NOMO-1 treated with dmso at 0.1 percent for 144 hours (cell line): Measurements from ENCODE around the gene CPEB1.

Experiments
- DNase-seq: peaks from one replicate; lab custom pipeline; 2025; ENCODE audit not compliant: unreplicated experiment; lab: John Stamatoyannopoulos, UW

Gene CPEB1

DNA sequence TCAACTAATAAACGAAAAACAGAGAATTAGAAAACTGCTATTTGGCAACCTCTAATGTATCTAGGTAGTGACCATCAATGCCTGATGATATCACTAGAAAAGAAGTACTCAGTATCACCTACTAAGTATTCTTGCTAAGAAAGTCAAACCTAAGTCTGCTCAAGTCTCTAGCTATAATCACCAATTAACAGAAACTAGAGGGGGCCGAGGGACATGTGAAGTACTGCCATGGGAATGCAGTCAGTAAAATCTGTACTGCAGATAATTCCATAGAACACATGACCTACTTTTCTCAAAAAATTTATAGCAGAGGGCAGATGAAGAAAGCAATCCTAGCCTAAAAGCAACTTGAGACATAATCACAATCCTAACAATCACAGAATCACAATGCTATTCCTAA is 51.4 kb downstream of the CPEB1 start:
- no peak for DNase-seq

DNA sequence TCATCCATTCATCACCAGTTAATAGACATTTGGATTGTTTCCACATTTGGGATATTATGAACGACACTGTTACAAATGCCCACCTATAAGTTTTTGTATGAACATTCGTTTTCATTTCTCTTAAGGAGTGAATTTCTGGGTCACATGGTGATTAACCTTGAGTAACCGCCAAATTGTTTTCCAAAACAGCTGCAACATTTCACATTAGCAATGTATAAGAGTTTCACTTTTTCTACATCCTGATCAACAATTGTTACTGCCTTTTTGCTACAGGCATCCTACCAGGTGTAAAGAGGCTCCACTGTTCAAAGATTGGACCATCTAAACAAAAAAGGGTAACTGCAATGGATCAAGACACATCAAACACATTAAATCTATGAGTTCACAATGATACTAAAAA is 52.0 kb downstream of the CPEB1 start:
- no peak for DNase-seq

GRCh38 chr15:82587805-82588204 is 59.4 kb downstream of the CPEB1 start:
- DNase-seq, result no peak

GRCh38 chr15:82585072-82585471 is 62.1 kb downstream of the CPEB1 start:
- no peak for DNase-seq

DNA sequence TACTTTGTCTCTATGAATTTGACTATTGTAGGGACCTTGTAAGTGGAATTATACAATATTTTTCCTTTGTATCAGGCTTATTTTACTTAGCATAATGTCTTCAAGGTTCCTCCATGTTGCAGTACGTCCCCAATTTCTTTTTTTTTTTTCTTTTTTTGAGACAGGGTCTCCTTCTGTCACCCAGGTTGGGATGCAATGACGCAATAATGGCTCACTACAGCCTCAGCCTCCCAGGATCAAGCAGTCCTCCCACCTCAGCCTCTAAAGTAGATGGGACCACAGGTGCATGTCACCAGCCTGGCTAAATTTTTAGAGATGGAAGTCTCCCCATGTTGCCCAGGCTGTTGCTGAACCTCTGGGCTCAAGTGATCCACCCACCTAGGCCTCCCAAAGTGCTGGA is 66.5 kb downstream of the CPEB1 start:
- DNase-seq, result no peak

- no peak for DNase-seq
Observed at GRCh38 chr15:82575335-82575734, 71.8 kb downstream of the CPEB1 start.

- no peak for DNase-seq
Observed at GRCh38 chr15:82572986-82573385, 74.2 kb downstream of the CPEB1 start.

GRCh38 chr15:82572311-82572710 is 74.9 kb downstream of the CPEB1 start:
- DNase-seq, result no peak

- DNase-seq, result no peak
Observed at GRCh38 chr15:82571722-82572222, 75.4 kb downstream of the CPEB1 start.

DNA sequence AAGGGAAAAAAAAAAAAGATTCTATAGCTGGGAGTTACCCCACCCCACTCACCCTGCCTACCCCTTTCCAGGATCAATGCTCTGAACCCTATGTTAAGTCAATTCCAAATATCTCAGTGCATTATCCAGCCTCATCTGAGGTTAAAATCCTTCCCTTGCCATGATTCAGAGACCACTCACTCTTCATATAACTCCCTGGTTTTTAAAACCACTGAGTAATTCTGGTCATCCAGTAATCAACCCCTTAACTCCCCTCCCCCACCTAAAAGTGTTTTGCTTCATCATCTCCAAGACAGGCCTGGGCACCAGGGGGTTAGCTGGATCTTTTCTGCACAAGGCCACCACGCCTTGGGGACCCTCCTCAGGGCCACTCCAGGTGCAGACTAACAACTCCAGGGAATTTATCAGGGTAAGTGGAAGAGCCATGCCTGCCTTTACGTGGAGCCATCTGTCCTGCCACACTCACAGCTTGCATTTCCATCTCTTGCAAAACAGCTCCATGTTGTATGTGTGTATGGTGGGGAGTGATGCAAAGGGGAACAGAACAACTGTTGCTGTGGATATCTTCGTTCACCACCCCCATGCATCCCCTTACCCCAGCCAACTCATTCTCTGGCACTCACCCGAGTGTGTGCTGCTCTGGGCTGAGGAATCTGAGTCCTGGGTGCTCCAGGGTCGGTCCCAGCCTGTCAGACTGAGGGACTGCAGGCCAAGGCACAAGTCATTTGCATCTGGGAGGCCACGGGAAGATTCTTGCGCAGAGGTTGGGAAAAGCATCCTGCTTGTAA is 76.2 kb downstream of the CPEB1 start:
- DNase-seq, result no peak

GRCh38 chr15:82569834-82570233 is 77.3 kb downstream of the CPEB1 start:
- DNase-seq, result no peak

GRCh38 chr15:82568986-82569385 is 78.2 kb downstream of the CPEB1 start:
- no peak for DNase-seq

DNA sequence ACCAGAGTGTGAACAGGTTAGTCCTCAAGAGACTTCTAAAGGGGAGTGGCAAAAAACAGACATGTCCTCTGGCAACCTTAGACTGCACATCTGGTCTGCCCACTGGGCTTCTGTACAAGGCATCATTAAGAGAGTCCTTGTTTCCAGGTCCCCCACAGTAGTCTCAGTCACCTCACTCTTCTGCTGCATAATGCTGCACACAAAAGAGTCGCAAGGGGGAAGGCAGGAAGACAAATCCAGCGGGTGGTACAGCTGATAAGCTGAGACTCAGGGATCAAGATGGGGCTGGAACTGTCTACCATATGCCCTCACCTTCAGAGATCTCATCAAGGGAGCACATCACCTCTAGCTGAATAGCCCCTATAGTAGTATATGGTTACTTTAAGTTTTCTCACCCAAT is 79.5 kb downstream of the CPEB1 start:
- DNase-seq, result no peak

GRCh38 chr15:82566690-82567089 is 80.5 kb downstream of the CPEB1 start:
- DNase-seq, result no peak

DNA sequence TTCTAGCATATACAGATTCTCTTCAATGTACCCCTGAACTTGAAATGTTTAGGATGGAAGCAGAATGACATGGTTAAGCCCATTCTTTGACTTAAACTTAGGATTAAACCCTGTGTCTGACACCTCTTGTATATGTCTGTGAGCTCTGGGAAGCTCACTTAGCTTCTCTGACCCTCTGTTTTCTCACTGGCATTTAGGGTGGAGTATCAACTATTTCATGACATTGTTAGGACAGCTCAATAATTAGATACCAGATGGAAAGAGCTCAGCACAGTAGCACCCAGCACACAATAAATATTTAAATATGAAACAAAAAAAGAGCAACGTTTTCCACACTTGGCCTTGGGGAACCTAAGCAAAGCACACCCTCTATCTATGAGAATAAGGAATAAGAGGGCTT is 88.7 kb downstream of the CPEB1 start:
- no peak for DNase-seq

DNA sequence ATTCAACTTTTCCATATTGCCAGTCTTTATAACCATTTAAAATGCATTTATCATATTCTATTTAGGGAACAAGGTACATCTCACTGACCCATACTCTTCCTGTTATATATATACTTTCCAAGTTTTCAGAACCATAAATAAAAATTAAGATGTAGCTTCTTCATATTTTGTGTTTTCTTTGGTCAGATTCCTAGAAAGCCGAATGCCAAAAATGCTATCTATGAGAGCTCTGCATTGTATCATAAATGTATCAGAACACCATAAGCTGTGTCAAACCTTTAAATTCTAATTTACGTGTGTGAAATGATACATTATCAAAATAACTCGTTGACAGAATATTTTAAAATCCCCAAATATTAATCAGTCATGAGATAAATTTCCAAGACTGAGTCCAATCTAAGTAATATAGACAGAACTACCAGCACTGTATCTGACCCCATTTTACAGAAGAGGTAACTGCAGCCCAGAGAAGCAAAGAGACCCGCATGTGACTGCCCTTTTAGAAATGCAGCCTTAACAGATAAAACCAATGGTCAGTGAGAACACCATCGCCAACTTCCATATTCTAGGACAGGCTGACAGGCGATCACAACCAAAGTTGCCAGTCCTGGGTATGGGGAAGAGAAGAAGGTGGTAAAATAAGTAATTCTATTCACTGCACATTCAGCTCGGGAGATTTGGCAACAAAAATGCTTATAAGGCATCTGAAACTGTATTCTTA is 90.7 kb downstream of the CPEB1 start:
- DNase-seq, result no peak

GRCh38 chr15:82554849-82555248 is 92.3 kb downstream of the CPEB1 start:
- DNase-seq, result no peak

GRCh38 chr15:82554351-82554750 is 92.8 kb downstream of the CPEB1 start:
- DNase-seq, result no peak

DNA sequence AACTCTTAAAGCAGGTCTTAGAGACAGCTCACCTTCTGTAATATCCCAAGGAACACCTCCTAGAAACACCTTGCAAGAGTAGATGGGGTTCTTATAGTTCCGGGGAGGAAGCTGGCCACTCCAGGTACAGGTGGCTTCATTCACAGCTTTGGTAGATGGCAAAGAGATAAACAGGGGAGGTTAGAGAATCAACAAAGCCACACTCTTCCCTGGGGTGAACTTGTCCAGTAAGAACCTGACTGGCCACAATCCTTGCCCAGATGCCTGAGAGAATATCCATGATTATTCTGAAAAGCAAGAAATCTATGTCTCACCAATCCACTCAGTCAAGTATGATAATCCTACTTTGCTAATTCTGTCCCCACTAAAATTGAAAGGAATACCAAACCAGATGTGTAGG is 93.3 kb downstream of the CPEB1 start:
- DNase-seq, result no peak

DNA sequence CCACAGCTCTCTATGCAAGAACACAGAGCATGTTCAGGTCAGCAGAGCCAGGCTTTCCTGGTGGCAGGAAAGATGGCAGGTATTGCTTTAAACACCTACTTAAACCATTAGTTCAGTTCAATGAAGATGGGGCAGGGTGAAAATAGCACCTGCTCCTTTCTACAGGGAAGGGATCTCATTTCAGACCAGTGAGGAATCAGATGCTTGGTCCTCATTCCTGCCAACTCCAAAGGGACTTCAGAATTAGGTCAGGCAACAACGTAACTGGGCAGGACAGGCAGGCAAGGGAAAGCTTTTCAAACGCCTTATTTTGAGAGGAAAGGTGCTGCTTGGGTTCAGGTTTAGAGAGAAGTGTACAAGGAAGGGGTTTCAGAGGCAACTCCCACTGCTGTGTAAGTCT is 94.3 kb downstream of the CPEB1 start:
- no peak for DNase-seq

DNA sequence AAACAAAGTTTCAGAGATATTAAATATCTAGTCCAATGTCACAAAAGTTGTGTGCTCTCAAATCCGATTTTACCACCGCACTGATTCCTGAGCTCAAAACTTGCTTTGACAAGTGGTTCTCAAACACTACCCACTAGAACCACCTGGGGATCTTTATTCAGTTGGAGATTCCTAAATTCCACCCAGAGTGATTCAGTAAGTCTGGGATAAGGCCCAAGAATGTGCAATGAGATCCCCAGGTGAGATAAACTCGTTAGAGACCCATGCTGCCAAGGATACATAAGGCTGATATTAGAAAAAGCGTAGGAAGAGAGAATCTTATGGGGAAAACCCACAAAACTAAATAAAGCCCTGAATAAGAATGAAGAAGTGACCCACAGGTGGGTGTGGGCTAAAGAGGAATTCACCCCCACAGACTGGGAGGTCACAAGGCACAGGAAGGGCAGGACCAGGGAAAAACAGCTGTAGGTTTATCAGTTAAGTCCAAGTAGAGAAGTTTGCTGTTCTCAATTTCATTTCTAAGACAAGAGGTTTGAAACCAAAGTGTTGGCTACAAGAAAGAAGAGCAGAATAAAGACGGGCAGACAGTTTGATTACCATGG is 95.4 kb downstream of the CPEB1 start:
- no peak for DNase-seq

GRCh38 chr15:82549199-82549665 is 97.9 kb downstream of the CPEB1 start:
- DNase-seq, result no peak
